GM12878 (cell line): Measurements from ENCODE around the gene RHBDD3. TPM values are rescaled to one million over a fixed set of nuclear protein-coding genes. Genes with fewer than 3 reads are reported as not detected.
A peak's percentile ranks its signal among the peaks of the same experiment; 100 is the strongest.

ENCODE experiments used
- ATAC-seq: fragments of 200-7000 bp; cut with Tn5 transposase; 3 replicates; pipeline ENCODE4 v1.9.1; 2020; ENCODE audit warnings: mild to moderate bottlenecking, moderate library complexity
- BruUV-seq: library from RNA; stranded (reverse); fragments of 400-500 nt; replicated peaks from 2 replicates; lab custom pipeline; 2021; lab: Mats Ljungman, UMichigan
- CTCF ChIA-PET: fragments of 300-600 bp; sonication (Branson Sonifier 250); formaldehyde crosslinking; extraction: SDS; loops from one replicate; lab custom pipeline; 2021; ENCODE audit warnings: inconsistent platforms; lab: Yijun Ruan, JAX
- POLR2A ChIA-PET: fragments of 350-600 bp; formaldehyde crosslinking; extraction: SDS; loops from one replicate; lab custom pipeline; 2021; ENCODE audit warnings: inconsistent platforms; lab: Charles Lee
- RAD21 ChIA-PET: fragments of 300-600 bp; sonication (Branson Sonifier 250); formaldehyde crosslinking; loops from one replicate; lab custom pipeline; 2023; ENCODE audit warnings: antibody characterized with exemption; ENCODE audit not compliant: unreplicated experiment; lab: Charles Lee
- SMC1A ChIA-PET: fragments of 300-600 bp; sonication (Branson Sonifier 250); formaldehyde crosslinking; loops from one replicate; lab custom pipeline; 2023; ENCODE audit not compliant: unreplicated experiment, uncharacterized antibody; lab: Charles Lee
- DNase-seq: peaks from one replicate; pipeline ENCODE4 v3.0.0-alpha.2; 2011; ENCODE audit warnings: low read depth, low spot score
- FAIRE-seq: peaks from 3 replicates; lab custom pipeline; 2011; peaks lifted over from hg19 to GRCh38; lab: Jason Lieb, UNC
- H2AFZ ChIP-seq: 2 replicates; pipeline ENCODE4 v1.6.0; 2011; ENCODE audit warnings: low read depth, low read length, control low read depth; ENCODE audit not compliant: control insufficient read depth
- H3K27ac ChIP-seq: 2 replicates; pipeline ENCODE4 v1.5.1; 2011; ENCODE audit warnings: control low read depth; ENCODE audit not compliant: control insufficient read depth, insufficient read depth
- H3K27me3 ChIP-seq, 2 experiments: replicated peaks in 1 of 2; 2 replicates each; pipeline versions ENCODE4 v1.6.0 to v1.6.1; 2011; ENCODE audit warnings: low read length in 1 of 2; ENCODE audit not compliant: control insufficient read depth in 2 of 2, insufficient read depth in 2 of 2
- H3K36me3 ChIP-seq, 2 experiments: 2 replicates each; pipeline ENCODE4 v1.5.1; 2011; ENCODE audit warnings: low read length in 1 of 2; ENCODE audit not compliant: control insufficient read depth in 2 of 2, insufficient read depth in 2 of 2
- H3K4me1 ChIP-seq: 2 replicates; pipeline ENCODE4 v1.6.1; 2011; ENCODE audit warnings: mild to moderate bottlenecking, low read length, moderate library complexity, mixed read lengths; ENCODE audit not compliant: control insufficient read depth, insufficient read depth
- H3K4me2 ChIP-seq: 2 replicates; pipeline ENCODE4 v1.6.0; 2011; ENCODE audit warnings: control low read depth; ENCODE audit not compliant: control insufficient read depth, insufficient read depth
- H3K4me3 ChIP-seq: fragments of 200-600 bp; sonication (generic); 2 replicates; pipeline ENCODE4 v1.5.1; 2016
- H3K79me2 ChIP-seq: 2 replicates; pipeline ENCODE4 v1.6.0; 2011; ENCODE audit warnings: low read length; ENCODE audit not compliant: control insufficient read depth, insufficient read depth
- H3K9ac ChIP-seq: 2 replicates; pipeline ENCODE4 v1.8.0; 2011; ENCODE audit warnings: low read length, control low read depth, mixed read lengths; ENCODE audit not compliant: control insufficient read depth, insufficient read depth
- H3K9me3 ChIP-seq: replicated peaks from 3 replicates; pipeline ENCODE4 v1.5.1; 2011; ENCODE audit warnings: mild to moderate bottlenecking, low read length; ENCODE audit not compliant: control insufficient read depth, insufficient read depth
- H4K20me1 ChIP-seq: 2 replicates; pipeline ENCODE4 v1.6.0; 2011; ENCODE audit not compliant: control insufficient read depth, insufficient read depth
- DPF2 ChIP-seq: fragments of 450-650 bp; IDR thresholded peaks from 2 replicates; pipeline ENCODE4 v1.6.1; 2017; ENCODE audit warnings: mild to moderate bottlenecking
- GATAD2B ChIP-seq: fragments of 450-650 bp; conservative IDR thresholded peaks from 2 replicates; pipeline ENCODE4 v1.6.1; 2017; ENCODE audit warnings: low read depth, mild to moderate bottlenecking, moderate library complexity
- JUNB ChIP-seq: IDR thresholded peaks from 2 replicates; pipeline ENCODE4 v1.6.1; 2016; ENCODE audit warnings: antibody characterized with exemption, mild to moderate bottlenecking
- KLF5 ChIP-seq: fragments of 450-650 bp; IDR thresholded peaks from 2 replicates; pipeline ENCODE4 v1.6.1; 2014; ENCODE audit warnings: mild to moderate bottlenecking; ENCODE audit not compliant: partially characterized antibody
- MXI1 ChIP-seq: fragments of 150-350 bp; IDR thresholded peaks from 2 replicates; pipeline ENCODE4 v1.6.1; 2011; ENCODE audit warnings: low read depth, mild to moderate bottlenecking, inconsistent platforms, low read length, improper control_type of control experiment
- POLR2AphosphoS5 ChIP-seq: IDR thresholded peaks from 2 replicates; pipeline ENCODE4 v1.6.1; 2011; ENCODE audit warnings: mild to moderate bottlenecking, low read length, inconsistent platforms
- RB1 ChIP-seq: fragments of 450-650 bp; formaldehyde crosslinking; IDR thresholded peaks from 2 replicates; pipeline ENCODE4 v1.6.1; 2017; ENCODE audit warnings: mild to moderate bottlenecking, borderline replicate concordance
- RUNX3 ChIP-seq: IDR thresholded peaks from 2 replicates; pipeline ENCODE4 v1.6.1; 2012; ENCODE audit warnings: low read length, inconsistent platforms
- SMARCA5 ChIP-seq: fragments of 450-650 bp; IDR thresholded peaks from 2 replicates; pipeline ENCODE4 v1.6.1; 2017; ENCODE audit warnings: mild to moderate bottlenecking
- SP1 ChIP-seq: IDR thresholded peaks from one replicate; pipeline ENCODE4 v1.6.1; 2011; ENCODE audit warnings: low read depth, low read length
- WRNIP1 ChIP-seq: IDR thresholded peaks from 2 replicates; pipeline ENCODE4 v1.6.1; 2011; ENCODE audit warnings: low read depth, low read length, improper control_type of control experiment, borderline replicate concordance
- YY1 ChIP-seq: IDR thresholded peaks from 2 replicates; pipeline ENCODE4 v1.6.1; 2011; ENCODE audit warnings: low read depth, mild to moderate bottlenecking, low read length
- WGBS: methylation state at CpG from one replicate; pipeline ENCODE4 v1.1.6; 2016; ENCODE audit warnings: low lambda C conversion rate; ENCODE audit not compliant: insufficient replicate concordance, insufficient coverage; ENCODE audit errors: missing lambda C conversion rate; 5-methylcytosine and 5-hydroxymethylcytosine counted together
- in situ Hi-C: fragments of 300-500 bp; cut with MboI; formaldehyde crosslinking; loops from 9 replicates; pipeline ENCODE4 v1.14.3; 2018; ENCODE audit warnings: mixed read lengths
- intact Hi-C: fragments of 100-400 bp; cut with micrococcal nuclease; formaldehyde crosslinking; loops from one replicate; pipeline ENCODE4 v1.14.2; 2022; ENCODE audit not compliant: unreplicated experiment
- polyA plus RNA-seq, 11 experiments: library from polyadenylated mRNA; depleted of rRNA in 4 of 11; unstranded in 6 of 11; stranded (reverse) in 5 of 11; fragments of >200 nt; fragmentation: Nextera tagmentation in 4 of 11; fragmentation: Illumina TruSeq in 1 of 11; extraction: Ambion mirVana in 4 of 11; extraction: Trizol in 1 of 11; gene quantifications; 1 replicate in 1 of 11; 2 replicates in 10 of 11; pipeline versions ENCODE4 v1.2.1 to v1.2.3, GENCODE V29; 2011 to 2016; ENCODE audit warnings: inconsistent platforms in 2 of 11, missing spikeins in 2 of 11, low read depth in 1 of 11
- total RNA-seq, 4 experiments: library from RNA; depleted of rRNA in 3 of 4; stranded (reverse); fragments of >200 nt in 3 of 4; fragmentation: Illumina TruSeq in 1 of 4; extraction: Trizol in 1 of 4; gene quantifications; 2 replicates each; pipeline versions ENCODE4 v1.2.1 to v1.2.3, GENCODE V29; 2013 to 2021
- TF ChIP-seq, protein P1 (sequence below): fragments of 450-650 bp; IDR thresholded peaks from 2 replicates; pipeline ENCODE4 v1.6.1; 2017; ENCODE audit warnings: mild to moderate bottlenecking, moderate library complexity
- TF ChIP-seq, protein P2 (sequence below): IDR thresholded peaks from 2 replicates; pipeline ENCODE4 v1.6.1; 2012; ENCODE audit warnings: low read depth, low read length, improper control_type of control experiment

RHBDD3 gene
- total and polyA plus RNA-seq, 10 of the 15 experiments (the other 5 are each of a cell fraction or from before 2014, with no cell fraction given), result 0.27 to 41.2 (median 20.1) TPM

DNA sequence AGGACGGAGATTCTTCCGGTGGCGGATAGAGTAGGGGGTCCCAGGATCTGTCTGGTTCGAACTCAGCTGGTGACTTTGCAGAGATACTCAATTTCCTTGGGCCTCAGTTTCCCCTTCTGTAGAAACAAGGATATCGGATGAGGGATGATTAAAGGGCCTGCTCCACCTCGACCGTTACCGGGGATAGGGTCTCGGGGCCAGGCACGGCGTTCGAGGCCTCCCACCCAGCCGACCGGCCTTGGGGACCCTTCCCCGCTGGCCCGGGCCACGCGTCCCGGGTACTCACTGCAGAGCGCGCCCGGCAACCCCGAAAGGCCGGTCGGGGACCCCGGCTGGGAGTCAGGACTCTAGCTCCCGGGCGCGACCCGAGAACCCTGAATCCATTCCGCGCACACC is 321 bp downstream of the RHBDD3 start:
- ChIA-PET CTCF (no interaction called here), SMC1A (interaction anchor here (0.5 to 1.7 kb wide), 3 partner anchors 10 to 134 kb away, joined by 3 to 7 read pairs (median 4); no protein-coding TSS in a partner anchor), RAD21 (interaction anchor here (1.2 kb wide), 1 partner anchor 61 kb away, joined by 3 read pairs; no protein-coding TSS in a partner anchor), POLR2A (interaction anchor here (1.0 to 1.1 kb wide), 2 partner anchors 58 to 64 kb away, joined by 3 to 4 read pairs; no protein-coding TSS in a partner anchor)
- in situ Hi-C loops (no loop called here), intact Hi-C loops (no loop called here)
- no peaks in the 10 kb centered on the region for H3K9me3 ChIP-seq
- peak overlapping the region; percentile 100 for H2AFZ ChIP-seq
- H3K79me2 ChIP-seq, result peaks cover 69% of the 10 kb centered on the region
- H3K4me1 ChIP-seq, result no peaks in the 10 kb centered on the region; the same call in 1 of the 2 replicates
- H3K9ac ChIP-seq, result peak overlapping the region; percentile 99
- peak overlapping the region; percentile 88 for H3K4me2 ChIP-seq
- WGBS, result under 1% methylated on average over 30 of the region's 32 CpGs
- BruUV-seq, result TSS peak; percentile 77
- peaks cover 16% of the 10 kb centered on the region for H4K20me1 ChIP-seq
- H3K36me3 ChIP-seq, result peaks cover 9 to 20% of the 10 kb centered on the region in 2 experiments
- H3K27me3 ChIP-seq, result no peaks in the 10 kb centered on the region
- no peak for DNase-seq
- ATAC-seq, result no peak
- H3K4me3 ChIP-seq, result peak overlapping the region; percentile 96
- peak overlapping the region; percentile 100 for H3K27ac ChIP-seq
- FAIRE-seq, result no peak
- TF ChIP-seq SP1 (peak; percentile 52), DPF2 (0 out of 2 replicates have a peak, but pooled peaks have one; percentile 16), YY1 (0 out of 2 replicates have a peak, but pooled peaks have one; percentile 60), KLF5 (no peak), RB1 (no peak), JUNB (no peak), GATAD2B (peak; percentile 87; the same call in 1 of the 2 replicates), POLR2AphosphoS5 (0 out of 2 replicates have a peak, but pooled peaks have one; percentile 8), RUNX3 (no peak), MXI1 (peak; percentile 65), SMARCA5 (0 out of 2 replicates have a peak, but pooled peaks have one; percentile 0), WRNIP1 (no peak)
- TF ChIP-seq, protein P1, sequence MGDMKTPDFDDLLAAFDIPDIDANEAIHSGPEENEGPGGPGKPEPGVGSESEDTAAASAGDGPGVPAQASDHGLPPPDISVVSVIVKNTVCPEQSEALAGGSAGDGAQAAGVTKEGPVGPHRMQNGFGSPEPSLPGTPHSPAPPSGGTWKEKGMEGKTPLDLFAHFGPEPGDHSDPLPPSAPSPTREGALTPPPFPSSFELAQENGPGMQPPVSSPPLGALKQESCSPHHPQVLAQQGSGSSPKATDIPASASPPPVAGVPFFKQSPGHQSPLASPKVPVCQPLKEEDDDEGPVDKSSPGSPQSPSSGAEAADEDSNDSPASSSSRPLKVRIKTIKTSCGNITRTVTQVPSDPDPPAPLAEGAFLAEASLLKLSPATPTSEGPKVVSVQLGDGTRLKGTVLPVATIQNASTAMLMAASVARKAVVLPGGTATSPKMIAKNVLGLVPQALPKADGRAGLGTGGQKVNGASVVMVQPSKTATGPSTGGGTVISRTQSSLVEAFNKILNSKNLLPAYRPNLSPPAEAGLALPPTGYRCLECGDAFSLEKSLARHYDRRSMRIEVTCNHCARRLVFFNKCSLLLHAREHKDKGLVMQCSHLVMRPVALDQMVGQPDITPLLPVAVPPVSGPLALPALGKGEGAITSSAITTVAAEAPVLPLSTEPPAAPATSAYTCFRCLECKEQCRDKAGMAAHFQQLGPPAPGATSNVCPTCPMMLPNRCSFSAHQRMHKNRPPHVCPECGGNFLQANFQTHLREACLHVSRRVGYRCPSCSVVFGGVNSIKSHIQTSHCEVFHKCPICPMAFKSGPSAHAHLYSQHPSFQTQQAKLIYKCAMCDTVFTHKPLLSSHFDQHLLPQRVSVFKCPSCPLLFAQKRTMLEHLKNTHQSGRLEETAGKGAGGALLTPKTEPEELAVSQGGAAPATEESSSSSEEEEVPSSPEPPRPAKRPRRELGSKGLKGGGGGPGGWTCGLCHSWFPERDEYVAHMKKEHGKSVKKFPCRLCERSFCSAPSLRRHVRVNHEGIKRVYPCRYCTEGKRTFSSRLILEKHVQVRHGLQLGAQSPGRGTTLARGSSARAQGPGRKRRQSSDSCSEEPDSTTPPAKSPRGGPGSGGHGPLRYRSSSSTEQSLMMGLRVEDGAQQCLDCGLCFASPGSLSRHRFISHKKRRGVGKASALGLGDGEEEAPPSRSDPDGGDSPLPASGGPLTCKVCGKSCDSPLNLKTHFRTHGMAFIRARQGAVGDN, result peak; percentile 58; the same call in 1 of the 2 replicates
- TF ChIP-seq, protein P2, sequence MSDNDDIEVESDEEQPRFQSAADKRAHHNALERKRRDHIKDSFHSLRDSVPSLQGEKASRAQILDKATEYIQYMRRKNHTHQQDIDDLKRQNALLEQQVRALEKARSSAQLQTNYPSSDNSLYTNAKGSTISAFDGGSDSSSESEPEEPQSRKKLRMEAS, result peak; percentile 35
